C4-2B (cell line): ENCODE data around the gene C10orf90.

ENCODE experiments used
- CTCF ChIP-seq: fragments of 450-650 bp; conservative IDR thresholded peaks from 2 replicates; pipeline ENCODE4 v1.5.1; 2017; ENCODE audit warnings: mild to moderate bottlenecking
- ZFX ChIP-seq: fragments of 450-650 bp; IDR thresholded peaks from 2 replicates; pipeline ENCODE4 v1.6.1; 2017

GRCh38 chr10:126380352-126381076, 290.0 kb downstream of the C10orf90 start:
- TF ChIP-seq CTCF (no peak), ZFX (no peak)
